Activated CD4-positive, alpha-beta T cell treated with anti-CD3 and anti-CD28 coated beads, Interleukin-2, amount 50 U/mL, for 24 hours (primary cell): Measurements from ENCODE around the gene DHX16.
"Not testable (repeated sequence)": the region's sequence is repeated elsewhere in the genome, so short reads cannot be mapped to it uniquely, and the experiment has no call there.

Source experiments
- DNase-seq, 2 donors: peaks; one replicate each; pipeline ENCODE4 v3.0.0-alpha.2; 2020; ENCODE audit warnings: low read depth in 1 of 2, low spot score in 1 of 2

Gene DHX16

DNA sequence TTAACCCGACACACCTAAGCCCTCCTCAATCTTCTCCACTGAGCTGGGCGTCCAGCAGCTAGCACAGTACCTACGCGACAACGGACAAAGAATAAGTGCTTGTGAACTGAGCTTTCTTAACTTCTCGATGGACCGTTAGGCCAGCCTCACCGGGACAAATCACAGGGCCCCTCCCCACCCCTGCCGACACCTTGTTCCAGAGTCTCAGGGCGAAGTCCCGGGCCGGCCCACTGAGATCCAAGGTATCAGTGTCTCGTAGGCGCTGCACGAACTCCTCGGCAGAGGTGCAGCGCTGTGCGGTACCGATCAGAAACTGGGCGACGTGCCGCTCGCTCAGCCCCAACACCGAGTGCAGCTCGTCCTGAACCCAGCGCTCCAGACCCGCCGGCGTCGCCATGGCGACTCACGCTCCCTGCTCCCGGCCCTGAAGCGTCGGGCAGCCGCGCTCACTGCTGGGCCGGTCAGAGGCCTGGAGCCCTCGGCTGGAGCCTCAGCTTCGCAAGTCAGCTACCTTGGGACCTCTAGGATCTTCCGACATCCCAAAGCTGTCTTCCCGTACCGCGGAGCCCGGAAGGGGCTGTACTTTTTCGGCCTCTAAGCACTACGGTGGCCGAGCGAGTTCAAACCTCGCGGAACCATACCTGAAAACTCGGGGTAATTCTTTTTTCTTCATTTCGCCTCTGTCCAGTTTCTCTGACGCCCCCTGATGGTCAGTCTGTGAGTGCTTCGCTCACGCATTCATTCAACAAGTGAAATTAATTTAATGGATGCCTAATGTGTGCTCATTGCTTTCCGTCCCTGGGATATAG is at the start of gene DHX16:
DHX16 (minus strand) TSS at position 562 of the 809 bp plus-strand sequence; CDS start at position 397, 165 bp downstream.
- peak; percentile 69 to 90 for DNase-seq

GRCh38 chr6:30722025-30722279 is 49.1 kb upstream of the DHX16 start:
- DNase-seq: not testable (repeated sequence)

- DNase-seq: peak; percentile 94
Measured at GRCh38 chr6:30721198-30722024, 48.6 kb upstream of the DHX16 start.

- peak; percentile 43 to 44 for DNase-seq
Measured at GRCh38 chr6:30720738-30721197, 48.0 kb upstream of the DHX16 start.

GRCh38 chr6:30719791-30720737 is 47.3 kb upstream of the DHX16 start, which contains the start of gene TUBB:
Gene TUBB, plus strand, starts transcription at chr6:30720352. Its CDS starts 155 bp downstream, at chr6:30720507.
- peak; percentile 88 to 95 for DNase-seq

DNA sequence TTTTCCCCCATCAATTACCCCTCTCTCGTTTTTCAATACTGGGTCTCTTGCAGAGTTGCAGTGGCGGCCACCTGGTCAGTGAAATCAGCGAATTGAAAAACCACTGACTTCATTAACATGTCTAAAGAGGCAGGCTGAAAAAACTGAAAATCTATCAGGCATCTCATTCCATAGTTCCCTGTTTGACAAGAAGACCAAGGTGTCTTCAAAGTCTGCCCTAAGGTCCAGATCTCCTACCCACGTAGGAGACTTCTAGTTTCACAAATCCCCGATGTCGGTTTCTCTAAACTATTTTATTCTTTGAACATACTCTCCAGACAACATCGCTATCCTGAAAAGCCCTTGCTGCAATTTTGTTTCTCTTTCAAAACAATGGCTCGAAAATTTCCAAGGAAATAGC is 46.5 kb upstream of the DHX16 start:
- DNase-seq: no peak

DNA sequence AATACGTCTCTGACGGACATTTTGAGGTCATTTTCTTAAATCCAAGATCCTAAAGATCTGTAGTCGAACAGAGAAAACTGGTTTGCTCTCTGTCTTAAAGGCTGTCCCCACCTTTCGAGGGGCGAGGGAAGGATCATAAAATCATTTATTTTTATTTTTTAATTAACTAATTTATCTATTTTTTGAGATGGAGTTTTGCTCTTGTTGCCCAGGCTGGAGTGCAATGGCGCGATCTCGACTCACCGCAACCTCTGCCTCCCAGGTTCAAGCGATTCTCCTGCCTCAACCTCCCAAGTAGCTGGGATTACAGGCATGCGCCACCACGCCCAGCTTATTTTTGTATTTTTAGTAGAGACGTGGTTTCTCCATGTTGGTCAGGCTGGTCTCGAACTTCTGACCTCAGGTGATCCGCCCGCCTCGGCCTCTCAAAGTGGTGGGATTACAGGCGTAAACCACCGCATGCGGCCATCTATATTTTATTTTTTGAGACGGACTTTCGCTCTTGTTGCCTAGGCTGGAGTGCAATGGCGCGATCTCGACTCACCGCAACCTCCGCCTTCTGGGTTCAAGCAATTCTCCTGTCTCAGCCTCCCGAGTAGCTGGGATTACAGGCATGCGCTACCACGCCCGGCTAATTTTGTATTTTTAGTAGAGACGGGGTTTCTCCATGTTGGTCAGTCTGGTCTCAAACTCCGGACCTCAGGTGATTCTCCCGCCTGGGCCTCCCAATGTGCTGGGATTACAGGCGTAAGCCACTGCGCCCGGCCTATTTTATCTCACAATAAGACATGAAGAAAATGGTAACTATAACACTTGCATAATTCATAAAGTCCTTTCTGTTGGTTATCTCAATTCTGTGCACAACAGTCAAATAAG is 45.3 kb upstream of the DHX16 start:
- DNase-seq: not testable (repeated sequence)

DNA sequence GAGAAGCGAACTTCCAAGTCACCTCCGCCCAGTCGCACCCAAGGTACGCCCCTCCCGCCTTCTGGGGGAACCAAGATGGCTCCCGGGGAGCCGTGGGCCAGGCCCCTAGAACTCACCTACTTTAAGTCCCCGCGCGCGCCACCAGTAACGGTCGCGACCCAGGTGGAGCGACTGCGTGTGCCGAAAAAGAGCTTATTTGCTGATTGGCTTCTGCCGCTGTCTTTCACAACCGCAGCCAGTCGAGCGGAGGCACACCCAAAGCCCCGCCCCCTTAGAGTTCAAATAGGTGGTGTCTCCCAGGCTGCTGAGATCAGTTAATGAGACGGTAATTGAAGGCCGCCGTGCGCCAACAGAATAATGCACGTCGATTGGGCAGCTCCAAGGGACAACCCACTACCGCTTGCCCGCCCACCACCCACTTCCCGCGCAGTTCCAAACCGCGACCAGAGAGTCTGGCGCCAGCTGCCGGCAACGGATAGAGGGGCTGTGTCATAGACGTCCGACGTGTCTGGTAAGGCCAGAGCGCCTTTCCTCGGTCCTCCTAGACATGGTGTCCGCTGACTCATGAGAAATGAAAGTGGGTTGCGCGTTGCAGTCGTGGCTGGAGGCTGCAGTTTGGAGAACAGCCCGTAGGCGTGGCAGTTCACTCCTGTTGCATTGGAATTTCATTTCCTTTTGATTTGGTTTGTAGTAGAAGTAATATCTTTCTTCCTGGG is 44.5 kb upstream of the DHX16 start, which contains the start of gene MDC1:
MDC1 (minus strand) TSS at position 153 of the 716 bp plus-strand sequence. CDS start 2,106 bp downstream, outside the sequence.
- peak; percentile 95 to 99 for DNase-seq

GRCh38 chr6:30716879-30717128 is 44.0 kb upstream of the DHX16 start:
- no peak for DNase-seq

DNA sequence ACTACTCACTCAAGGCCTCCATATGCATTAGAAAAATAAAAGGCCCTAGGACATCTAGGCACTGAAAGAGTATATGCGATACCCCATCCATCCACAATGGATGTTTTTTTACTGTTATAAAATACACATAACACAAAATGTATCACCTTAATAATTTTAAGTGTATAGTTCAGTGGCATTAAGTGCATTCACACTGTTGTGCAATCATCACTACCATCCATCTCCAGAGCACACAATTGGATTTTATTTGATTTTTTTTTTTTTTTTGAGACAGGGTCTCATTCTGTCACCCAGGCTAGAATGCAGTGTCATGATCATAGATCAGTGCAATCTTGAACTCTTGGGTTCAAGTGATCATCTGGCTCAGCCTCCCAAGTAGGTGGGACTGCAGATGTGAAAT is 41.5 kb upstream of the DHX16 start:
- no peak for DNase-seq

DNA sequence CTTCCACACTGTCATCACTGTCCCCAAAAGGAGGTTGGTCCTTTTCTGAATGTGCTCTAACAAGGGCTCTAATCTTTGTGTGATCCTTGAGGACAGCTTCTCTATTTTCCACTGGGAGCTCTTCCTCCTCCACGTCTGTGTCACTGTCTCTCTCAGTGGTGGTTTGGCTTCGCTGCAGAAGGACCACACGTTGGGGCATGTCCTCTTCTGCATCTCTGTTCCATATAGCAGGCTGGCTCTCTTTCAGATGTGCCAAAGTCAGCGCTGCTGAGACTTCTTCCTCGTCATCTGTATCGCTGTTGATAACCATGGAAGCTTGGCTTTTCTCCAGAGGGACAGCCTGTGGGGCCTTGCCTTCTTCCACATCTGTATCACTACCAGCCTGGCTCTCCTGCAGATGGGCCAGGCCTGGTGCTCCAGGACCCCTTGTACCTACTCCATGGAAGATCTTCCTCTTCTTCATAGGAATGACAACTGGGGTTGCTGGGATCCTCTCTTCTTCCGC is 39.7 kb upstream of the DHX16 start:
- DNase-seq: no peak

- DNase-seq: no peak
Measured at GRCh38 chr6:30711758-30712380, 39.1 kb upstream of the DHX16 start.

- no peak for DNase-seq
Measured at GRCh38 chr6:30709101-30709868, 36.5 kb upstream of the DHX16 start.

DNA sequence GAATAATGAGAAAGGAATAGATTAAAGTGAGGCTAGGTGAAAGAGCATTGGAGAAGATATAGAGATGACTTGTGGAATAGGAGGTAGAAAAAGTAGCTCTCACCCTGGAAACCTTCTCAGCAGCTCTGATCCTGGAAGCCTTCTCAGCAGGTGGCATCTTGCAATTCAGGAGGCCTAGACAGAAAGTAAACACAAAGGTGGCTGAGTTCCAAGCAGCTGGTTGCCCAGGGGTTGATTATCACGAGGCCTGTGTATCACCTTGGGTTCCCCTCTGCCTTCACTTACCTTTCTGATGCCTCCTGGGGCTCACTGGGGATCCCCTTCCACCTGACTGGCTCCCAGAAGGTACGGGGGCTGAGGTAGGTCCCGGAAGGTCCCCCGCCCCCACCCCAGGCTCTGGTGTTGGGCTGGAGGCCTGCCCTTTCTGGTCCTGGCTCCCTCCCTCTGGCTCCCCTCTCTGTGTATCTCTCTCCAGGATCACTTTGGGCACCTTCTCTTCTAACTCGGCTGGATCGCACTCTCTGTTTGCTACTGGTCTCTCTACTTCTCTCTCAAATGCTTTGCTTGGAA is 34.6 kb upstream of the DHX16 start:
- DNase-seq: no peak

DNA sequence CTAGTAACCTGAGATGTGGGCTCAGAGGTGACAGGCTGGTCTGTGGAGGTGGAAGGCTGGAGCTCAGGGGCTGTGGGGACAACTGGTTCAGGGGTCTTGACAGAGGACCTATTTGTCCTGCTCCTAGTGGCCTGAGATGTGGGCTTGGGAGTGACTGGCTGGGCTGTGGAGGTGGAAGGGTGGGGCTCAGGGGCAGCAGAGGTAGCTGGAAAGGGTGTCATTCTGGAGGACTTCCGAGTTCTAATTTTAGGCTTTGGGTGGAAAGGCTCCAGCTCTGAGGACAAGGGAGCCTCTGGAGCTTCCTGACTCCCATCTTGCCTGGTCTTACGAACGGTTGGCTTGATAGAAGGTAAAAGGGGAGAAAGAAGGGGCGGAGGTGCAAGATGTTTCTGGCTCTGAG is 32.8 kb upstream of the DHX16 start:
- no peak for DNase-seq

GRCh38 chr6:30703821-30704220 is 31.0 kb upstream of the DHX16 start:
- no peak for DNase-seq

DNA sequence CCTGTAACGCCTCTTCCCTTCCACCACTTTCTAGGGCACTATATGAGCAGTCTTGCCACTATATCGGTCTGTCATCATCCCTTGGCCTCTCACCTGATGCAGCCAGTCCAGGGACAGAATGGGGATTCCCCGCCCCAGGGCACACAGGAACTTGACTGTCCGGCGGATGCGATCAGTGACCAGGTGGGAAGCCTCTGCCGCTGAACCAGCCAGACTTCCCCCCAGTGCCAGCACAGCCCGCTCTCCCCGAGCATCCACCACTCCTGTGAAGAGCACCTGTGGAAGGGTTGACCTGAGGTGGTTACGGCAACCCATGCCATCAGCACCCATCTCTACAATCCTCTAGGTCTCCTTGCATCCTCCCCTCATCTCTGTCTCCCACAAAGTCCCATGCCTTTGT is 30.2 kb upstream of the DHX16 start:
- no peak for DNase-seq

- DNase-seq: no peak
Measured at GRCh38 chr6:30700340-30700739, 27.5 kb upstream of the DHX16 start.
